HCT116 (cell line): ENCODE measurements around the gene DHRS11. TPM values are rescaled to one million over a fixed set of nuclear protein-coding genes. Genes with fewer than 3 reads are reported as not detected.
A peak's percentile ranks its signal among the peaks of the same experiment; 100 is the strongest.

Experiments used
- ATAC-seq: fragments of 200-7000 bp; cut with Tn5 transposase; 2 replicates; pipeline ENCODE4 v1.9.1; 2020; ENCODE audit warnings: mild to moderate bottlenecking, moderate library complexity
- BruUV-seq: library from RNA; stranded (reverse); fragments of 400-500 nt; replicated peaks from 2 replicates; lab custom pipeline; 2021; lab: Mats Ljungman, UMichigan
- CTCF ChIA-PET: fragments of 300-600 bp; sonication (Branson Sonifier 250); formaldehyde crosslinking; loops from one replicate; lab custom pipeline; 2021; ENCODE audit warnings: antibody characterized with exemption; lab: Charles Lee
- POLR2A ChIA-PET: fragments of 300-600, 350-600 bp; sonication (Branson Sonifier 250); formaldehyde crosslinking; loops from one replicate; lab custom pipeline; 2021; ENCODE audit warnings: antibody characterized with exemption; lab: Charles Lee
- RAD21 ChIA-PET, 2 experiments: fragments of 300-600 bp; sonication (Branson Sonifier 250); formaldehyde crosslinking; loops; one replicate each; lab custom pipeline; 2023; ENCODE audit warnings: low total read pairs in 2 of 2; ENCODE audit not compliant: uncharacterized antibody in 2 of 2, unreplicated experiment in 2 of 2, low non-redundant PET in 1 of 2; lab: Charles Lee
- DNase-seq: peaks from one replicate; pipeline ENCODE4 v3.0.0-alpha.2; 2010; ENCODE audit warnings: low read depth, low spot score
- H2AFZ ChIP-seq: fragments of 200-600 bp; shearing (Covaris generic), sonication (generic); 2 replicates; pipeline ENCODE4 v1.6.1; 2017; ENCODE audit warnings: low read depth, mixed run types, mixed read lengths, antibody characterized with exemption, low read length; ENCODE audit not compliant: poor library complexity, severe bottlenecking
- H3K27ac ChIP-seq: 2 replicates; pipeline ENCODE4 v1.5.1; 2012; ENCODE audit warnings: low read depth, low read length
- H3K27me3 ChIP-seq: fragments of 200-600 bp; sonication (generic); 2 replicates; pipeline ENCODE4 v1.6.1; 2016; ENCODE audit warnings: mixed run types, low read length, mixed read lengths; ENCODE audit not compliant: insufficient read depth
- H3K36me3 ChIP-seq, 2 experiments: fragments of 200-500 bp in 1 of 2; fragments of 200-600 bp in 1 of 2; sonication (Bioruptor generic) in 1 of 2; sonication (generic) in 1 of 2; 2 replicates each; pipeline versions ENCODE4 v1.5.1 to v1.6.1; 2014 to 2016; ENCODE audit warnings: low read length in 2 of 2, inconsistent platforms in 1 of 2, mixed read lengths in 1 of 2, mixed run types in 1 of 2; ENCODE audit not compliant: insufficient read depth in 2 of 2, control insufficient read depth in 1 of 2
- H3K4me1 ChIP-seq, 2 experiments: fragments of 200-600 bp in 1 of 2; sonication (generic) in 1 of 2; 2 replicates each; pipeline versions ENCODE4 v1.5.1 to v1.6.1; 2012 to 2017; ENCODE audit warnings: low read length in 2 of 2, inconsistent platforms in 1 of 2, mild to moderate bottlenecking in 1 of 2, mixed read lengths in 1 of 2, mixed run types in 1 of 2, moderate library complexity in 1 of 2; ENCODE audit not compliant: insufficient read depth in 2 of 2, control insufficient read depth in 1 of 2
- H3K4me2 ChIP-seq: fragments of 200-600 bp; sonication (generic); 2 replicates; pipeline ENCODE4 v1.6.1; 2017; ENCODE audit warnings: mixed run types, low read length, mixed read lengths
- H3K4me3 ChIP-seq, 2 experiments: fragments of 200-600 bp in 1 of 2; sonication (generic) in 1 of 2; replicated peaks in 1 of 2; 2 replicates each; pipeline ENCODE4 v1.5.1; 2011 to 2016; ENCODE audit warnings: low read length in 2 of 2, control low read depth in 1 of 2, low read depth in 1 of 2, mild to moderate bottlenecking in 1 of 2, mixed read lengths in 1 of 2, mixed run types in 1 of 2
- H3K79me2 ChIP-seq: fragments of 200-600 bp; sonication (generic); 2 replicates; pipeline ENCODE4 v1.6.1; 2017; ENCODE audit warnings: mild to moderate bottlenecking, mixed run types, low read length, moderate library complexity, mixed read lengths; ENCODE audit not compliant: insufficient read depth
- H3K9ac ChIP-seq: fragments of 200-600 bp; sonication (generic); 2 replicates; pipeline ENCODE4 v1.6.1; 2016; ENCODE audit warnings: low read length, mixed read lengths
- H3K9me2 ChIP-seq: fragments of 200-600 bp; sonication (generic), shearing (Covaris generic); 2 replicates; pipeline ENCODE4 v1.6.1; 2017; ENCODE audit warnings: mixed run types, mild to moderate bottlenecking, moderate library complexity; ENCODE audit not compliant: insufficient read depth
- H3K9me3 ChIP-seq, 2 experiments: fragments of 200-500 bp in 1 of 2; fragments of 200-600 bp in 1 of 2; sonication (Bioruptor generic) in 1 of 2; sonication (generic) in 1 of 2; 2 replicates each; pipeline ENCODE4 v1.6.1; 2014 to 2017; ENCODE audit warnings: low read length in 2 of 2, mixed read lengths in 2 of 2, inconsistent platforms in 1 of 2, low read depth in 1 of 2, mild to moderate bottlenecking in 1 of 2, mixed run types in 1 of 2, moderate library complexity in 1 of 2; ENCODE audit not compliant: control insufficient read depth in 1 of 2, insufficient read depth in 1 of 2
- H4K20me1 ChIP-seq: fragments of 200-600 bp; sonication (generic), shearing (Covaris generic); 2 replicates; pipeline ENCODE4 v1.6.1; 2017; ENCODE audit warnings: mixed run types, mild to moderate bottlenecking, moderate library complexity; ENCODE audit not compliant: insufficient read depth
- EZH2phosphoT487 ChIP-seq: fragments of 200-600 bp; IDR thresholded peaks from 2 replicates; pipeline ENCODE4 v1.6.1; 2018; ENCODE audit warnings: antibody characterized with exemption, borderline replicate concordance
- MAX ChIP-seq: IDR thresholded peaks from 2 replicates; pipeline ENCODE4 v1.6.1; 2012
- SP1 ChIP-seq: IDR thresholded peaks from 2 replicates; pipeline ENCODE4 v1.6.1; 2012; ENCODE audit warnings: low read depth
- ZBTB33 ChIP-seq: IDR thresholded peaks from 2 replicates; pipeline ENCODE4 v1.6.1; 2011; ENCODE audit warnings: mild to moderate bottlenecking, low read length, moderate library complexity; ENCODE audit not compliant: insufficient replicate concordance; ENCODE audit errors: extremely low read depth
- ZNF274 ChIP-seq: fragments of 200-500 bp; sonication (Bioruptor generic); IDR thresholded peaks from 2 replicates; pipeline ENCODE4 v1.6.1; 2014; ENCODE audit warnings: mild to moderate bottlenecking, low read depth, low read length, inconsistent platforms
- intact Hi-C: fragments of 100-400 bp; cut with micrococcal nuclease; formaldehyde crosslinking; loops from 2 replicates; pipeline ENCODE4 v1.10.0; 2022
- total RNA-seq: library from RNA; stranded (reverse); gene quantifications from one replicate; pipeline ENCODE4 v1.2.1, GENCODE V29; 2021; ENCODE audit not compliant: unreplicated experiment

DHRS11 gene
- total RNA-seq, 1 experiment from 2014 or later, result 21.5 TPM

- TF ChIP-seq EZH2phosphoT487, result no peak
- TF ChIP-seq SP1, result peak; percentile 46
- peak; percentile 92 for TF ChIP-seq ZBTB33
- TF ChIP-seq ZNF274, result no peak
Measured at GRCh38 chr17:36544307-36545076, 47.2 kb upstream of the DHRS11 start, which contains the start of gene GGNBP2 (continued).

- no TSS peak for BruUV-seq
- peaks cover 64% of the 10 kb centered on the region for H3K79me2 ChIP-seq
- no peaks in the 10 kb centered on the region for H4K20me1 ChIP-seq
- H3K9me2 ChIP-seq, result no peaks in the 10 kb centered on the region
- peaks cover 11 to 26% of the 10 kb centered on the region in 2 experiments; a peak in 3 of 4 replicates for H3K4me1 ChIP-seq
- no peak for DNase-seq
- H3K9ac ChIP-seq, result peak overlapping the region; percentile 96
- H2AFZ ChIP-seq, result no peak overlapping the region
- POLR2A ChIA-PET, result interaction anchor here (0.6 to 2.8 kb wide), 8 partner anchors 10 to 1821 kb away, joined by 3 to 30 read pairs (median 4); partner anchors contain the start of genes MRM1, MYO19, PIGW and ZNHIT3
- H3K27me3 ChIP-seq, result no peaks in the 10 kb centered on the region
- CTCF ChIA-PET, result interaction anchor here (1.3 to 2.3 kb wide), 2 partner anchors 11 to 56 kb away, joined by 4 to 16 read pairs; partner anchors contain the start of genes MRM1, MYO19 and PIGW
- intact Hi-C loops, result loop anchor here (1.0 to 5.0 kb wide), 2 partner anchors 11 to 57 kb away; partner anchors contain the start of genes MRM1, MYO19 and PIGW
- RAD21 ChIA-PET, result interaction anchor here in 1 of 2 experiments (1.2 kb wide), 1 partner anchor 57 kb away, joined by 5 read pairs; the partner anchor contains the start of gene MRM1
- no peaks in the 10 kb centered on the region for H3K9me3 ChIP-seq
- TF ChIP-seq MAX, result 0 out of 2 replicates have a peak, but pooled peaks have one; percentile 38
- TF ChIP-seq EZH2phosphoT487, result no peak
- TF ChIP-seq, all 23 proteins: peak for 1
- Histone ChIP-seq H3K36me3 (peaks cover 0 to 6% of the 10 kb centered on the region in 2 experiments; a peak in 2 of 4 replicates), H3K27ac (peak overlapping the region; percentile 98), H3K4me2 (peak overlapping the region; percentile 87), H3K4me3 (peak overlapping the region; percentile 80 to 97)
- ATAC-seq, result peak; percentile 68
Measured at GRCh38 chr17:36545077-36545464, 46.6 kb upstream of the DHRS11 start.
